Sigmoid colon (tissue), 3 donors: ENCODE data around the gene FRMD1.

Source experiments
- POLR2A ChIP-seq, 2 donors: fragments of 450-650 bp; IDR thresholded peaks; one replicate each; pipeline ENCODE4 v1.6.1; 2016; ENCODE audit warnings: antibody characterized with exemption in 2 of 2, mild to moderate bottlenecking in 2 of 2, moderate library complexity in 2 of 2
- TF ChIP-seq, protein P1 (sequence below), 4 experiments: fragments of 450-650 bp in 3 of 4; fragments of 200-600 bp in 1 of 4; IDR thresholded peaks; one replicate each; pipeline ENCODE4 v1.5.1; 2016 to 2019; ENCODE audit warnings: antibody characterized with exemption in 4 of 4, mild to moderate bottlenecking in 3 of 4, moderate library complexity in 2 of 4

DNA sequence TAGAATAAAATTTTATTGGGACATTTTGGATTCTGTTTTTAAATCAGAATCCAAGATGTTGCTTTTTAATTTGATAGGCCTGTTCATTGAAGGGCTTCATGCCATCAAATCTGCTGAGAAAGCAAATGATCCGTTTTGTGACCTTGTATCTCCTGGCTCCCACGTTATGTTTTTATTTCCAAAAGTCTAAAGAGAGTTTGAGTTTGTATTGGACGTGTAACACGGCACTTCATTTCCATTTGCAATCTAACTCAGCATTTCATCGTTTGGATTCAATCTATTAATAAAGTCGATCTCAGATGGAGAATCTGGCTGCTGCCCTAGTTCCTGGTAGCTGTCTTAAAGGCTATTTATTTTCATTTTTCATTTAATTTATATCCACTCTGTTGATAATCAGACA is 64.6 kb downstream of the FRMD1 start:
- TF ChIP-seq, protein P1, sequence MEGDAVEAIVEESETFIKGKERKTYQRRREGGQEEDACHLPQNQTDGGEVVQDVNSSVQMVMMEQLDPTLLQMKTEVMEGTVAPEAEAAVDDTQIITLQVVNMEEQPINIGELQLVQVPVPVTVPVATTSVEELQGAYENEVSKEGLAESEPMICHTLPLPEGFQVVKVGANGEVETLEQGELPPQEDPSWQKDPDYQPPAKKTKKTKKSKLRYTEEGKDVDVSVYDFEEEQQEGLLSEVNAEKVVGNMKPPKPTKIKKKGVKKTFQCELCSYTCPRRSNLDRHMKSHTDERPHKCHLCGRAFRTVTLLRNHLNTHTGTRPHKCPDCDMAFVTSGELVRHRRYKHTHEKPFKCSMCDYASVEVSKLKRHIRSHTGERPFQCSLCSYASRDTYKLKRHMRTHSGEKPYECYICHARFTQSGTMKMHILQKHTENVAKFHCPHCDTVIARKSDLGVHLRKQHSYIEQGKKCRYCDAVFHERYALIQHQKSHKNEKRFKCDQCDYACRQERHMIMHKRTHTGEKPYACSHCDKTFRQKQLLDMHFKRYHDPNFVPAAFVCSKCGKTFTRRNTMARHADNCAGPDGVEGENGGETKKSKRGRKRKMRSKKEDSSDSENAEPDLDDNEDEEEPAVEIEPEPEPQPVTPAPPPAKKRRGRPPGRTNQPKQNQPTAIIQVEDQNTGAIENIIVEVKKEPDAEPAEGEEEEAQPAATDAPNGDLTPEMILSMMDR (IDR thresholded peaks at IDR 0.05) = no peak
- no peak for TF ChIP-seq POLR2A (IDR thresholded peaks at IDR 0.05)
